ENCODE results near the gene PDZD8. TPM values are rescaled to one million over a fixed set of nuclear protein-coding genes. Genes with fewer than 3 reads are reported as not detected.

Gene PDZD8
- total RNA-seq, 2 experiments from 2014 or later, result 15.5 to 16.2 TPM

- ChIA-PET POLR2A (no interaction called here), CTCF (no interaction called here)
- Mint-ChIP-seq H3K4me1 (ENCODE audit: low read depth) (peaks cover 36% of the 10 kb centered on the region), H3K36me3 (ENCODE audit: low read depth) (peaks cover 15% of the 10 kb centered on the region), H3K9me3 (no peaks in the 10 kb centered on the region), H3K27ac (no peak overlapping the region), H3K27me3 (no peaks in the 10 kb centered on the region), H3K4me3 (no peak overlapping the region)
- DNase-seq (no peak), ATAC-seq (no peak)
- intact Hi-C loops (cut with micrococcal nuclease), result no loop called here
- TF ChIP-seq CTCF (IDR thresholded peaks at IDR 0.05), result no peak
These were observed 32.6 kb downstream of the PDZD8 start for GRCh38 chr10:117342641-117343040.

DNA sequence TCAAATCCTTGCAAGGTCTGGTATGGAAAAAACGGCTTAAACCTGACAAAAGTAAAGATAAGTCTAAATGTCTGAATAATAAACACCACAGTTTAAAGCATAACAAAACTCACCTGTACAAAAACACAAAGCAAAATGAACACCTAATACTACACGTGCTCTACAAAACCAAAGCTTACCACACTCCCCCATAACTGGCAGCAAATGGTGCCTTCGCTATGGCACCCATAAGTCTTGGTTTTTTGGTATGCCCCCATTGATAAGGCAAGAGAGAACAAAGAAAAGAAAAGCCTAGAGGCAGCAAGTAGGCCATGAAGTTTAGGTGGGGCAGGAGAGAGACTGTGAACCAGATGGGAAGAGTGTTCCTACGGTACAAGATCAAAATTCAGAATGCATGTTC, 34.2 kb downstream of the PDZD8 start:
- Mint-ChIP-seq H3K9me3 (no peaks in the 10 kb centered on the region), H3K4me3 (no peak overlapping the region), H3K36me3 (ENCODE audit: low read depth) (peaks cover 21% of the 10 kb centered on the region), H3K4me1 (ENCODE audit: low read depth) (peaks cover 36% of the 10 kb centered on the region), H3K27me3 (no peaks in the 10 kb centered on the region), H3K27ac (no peak overlapping the region)
- intact Hi-C loops (cut with micrococcal nuclease), result no loop called here
- ATAC-seq, result no peak
- ChIA-PET CTCF (no interaction called here), POLR2A (no interaction called here)
- DNase-seq, result no peak
- no peak for TF ChIP-seq CTCF (IDR thresholded peaks at IDR 0.05)

DNA sequence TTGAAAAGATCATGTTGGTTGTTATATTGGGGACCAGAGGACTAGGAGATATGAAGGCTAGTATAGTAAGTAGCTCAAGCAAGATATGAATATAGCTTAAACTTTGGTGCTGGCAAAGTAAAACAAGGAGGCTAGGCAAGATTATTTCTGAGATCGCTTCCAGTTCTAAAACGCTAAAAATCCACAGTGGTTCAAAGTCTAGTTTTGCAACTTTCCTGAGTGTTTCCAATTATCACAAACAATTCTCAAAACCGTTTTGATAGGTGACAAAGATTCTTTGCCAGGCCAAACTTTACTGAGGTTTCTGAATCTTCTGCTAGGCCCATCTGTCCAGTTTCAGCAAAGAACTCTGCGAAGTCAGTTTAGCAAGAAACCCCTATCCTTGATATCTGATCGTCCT, 35.3 kb downstream of the PDZD8 start:
- no peak for TF ChIP-seq CTCF (IDR thresholded peaks at IDR 0.05)
- intact Hi-C loops (cut with micrococcal nuclease), result no loop called here
- no peak overlapping the region for H3K4me3 Mint-ChIP-seq
- no peaks in the 10 kb centered on the region for H3K27me3 Mint-ChIP-seq
- H3K36me3 Mint-ChIP-seq (ENCODE audit: low read depth), result peaks cover 31% of the 10 kb centered on the region
- H3K4me1 Mint-ChIP-seq (ENCODE audit: low read depth), result peaks cover 31% of the 10 kb centered on the region
- ChIA-PET POLR2A (no interaction called here), CTCF (no interaction called here)
- peaks cover 7% of the 10 kb centered on the region for H3K9me3 Mint-ChIP-seq
- DNase-seq (no peak), ATAC-seq (no peak)
- no peak overlapping the region for H3K27ac Mint-ChIP-seq

DNA sequence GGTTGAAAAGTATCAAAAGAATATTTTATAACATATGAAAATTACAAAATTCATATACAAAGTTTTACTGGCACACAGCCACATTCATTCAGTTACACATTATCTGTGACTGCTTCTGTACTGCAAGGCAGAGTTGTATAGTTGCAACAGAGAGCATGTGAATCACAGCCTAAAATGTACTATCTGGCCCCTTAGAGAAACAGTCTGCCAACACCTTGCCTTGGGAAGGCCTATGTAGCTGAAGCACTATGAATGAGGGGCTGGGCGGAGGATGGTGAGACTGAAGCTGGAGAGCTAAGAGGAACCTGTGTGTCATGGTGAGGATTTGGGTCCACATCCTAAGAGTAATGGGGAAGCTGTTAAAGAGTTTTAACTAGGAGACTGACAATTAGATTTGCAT, 35.7 kb downstream of the PDZD8 start:
- Mint-ChIP-seq H3K36me3 (ENCODE audit: low read depth) (peaks cover 35% of the 10 kb centered on the region), H3K9me3 (peaks cover 11% of the 10 kb centered on the region), H3K27me3 (no peaks in the 10 kb centered on the region), H3K4me1 (ENCODE audit: low read depth) (peaks cover 31% of the 10 kb centered on the region), H3K4me3 (no peak overlapping the region), H3K27ac (no peak overlapping the region)
- ChIA-PET POLR2A (no interaction called here), CTCF (no interaction called here)
- intact Hi-C loops (cut with micrococcal nuclease), result no loop called here
- DNase-seq, result no peak
- ATAC-seq, result no peak
- TF ChIP-seq CTCF (IDR thresholded peaks at IDR 0.05), result no peak

GRCh38 chr10:117334926-117335325, 40.3 kb downstream of the PDZD8 start:
- H3K27ac Mint-ChIP-seq, result no peak overlapping the region
- CTCF ChIA-PET, result interaction anchor here (1.3 kb wide), 1 partner anchor 14 kb away, joined by 5 read pairs; no protein-coding TSS in a partner anchor
- ATAC-seq, result no peak
- no peak for DNase-seq
- intact Hi-C loops (cut with micrococcal nuclease), result no loop called here
- TF ChIP-seq CTCF (IDR thresholded peaks at IDR 0.05), result no peak
- H3K4me3 Mint-ChIP-seq, result no peak overlapping the region
- peaks cover 11% of the 10 kb centered on the region for H3K9me3 Mint-ChIP-seq
- POLR2A ChIA-PET, result interaction anchor here (0.9 kb wide), 1 partner anchor 26 kb away, joined by 3 read pairs; no protein-coding TSS in a partner anchor
- H3K36me3 Mint-ChIP-seq (ENCODE audit: low read depth), result peaks cover 38% of the 10 kb centered on the region
- no peaks in the 10 kb centered on the region for H3K27me3 Mint-ChIP-seq
- H3K4me1 Mint-ChIP-seq (ENCODE audit: low read depth), result peaks cover 12% of the 10 kb centered on the region

All from activated CD8-positive, alpha-beta T cell treated with anti-CD3 and anti-CD28 coated beads for 36 hours (primary cell).